Stimulated activated naive B cell treated with anti-CD40 and anti-IgM and Interleukin-4, amounts not matched to agents 10 μg/mL and 1 μg/mL and 100 μg/mL, for 72 hours (primary cell): ENCODE results near the gene CFAP92.
A peak's percentile ranks its signal among the peaks of the same experiment; 100 is the strongest.

Source experiments
- ATAC-seq, 2 donors: fragments of 150-1000 bp; cut with Tn5 transposase; replicated peaks; 2 replicates each; pipeline ENCODE4 v1.10.0; 2021; ENCODE audit warnings: moderate library complexity in 1 of 2
- DNase-seq: peaks from one replicate; pipeline ENCODE4 v3.0.0; 2021
- H3K27ac Mint-ChIP-seq: one replicate; pipeline ENCODE4 v1.8.0; 2022; ENCODE audit warnings: mild to moderate bottlenecking, mixed read lengths
- H3K27me3 Mint-ChIP-seq, 2 donors: one replicate each; pipeline ENCODE4 v1.8.0; 2022; ENCODE audit warnings: mixed read lengths in 2 of 2
- H3K36me3 Mint-ChIP-seq, 2 donors: one replicate each; pipeline ENCODE4 v1.8.0; 2022; ENCODE audit warnings: mixed read lengths in 2 of 2, mild to moderate bottlenecking in 1 of 2
- H3K4me1 Mint-ChIP-seq, 2 donors: one replicate each; pipeline ENCODE4 v1.8.0; 2022; ENCODE audit warnings: mixed read lengths in 2 of 2, mild to moderate bottlenecking in 1 of 2
- H3K4me3 Mint-ChIP-seq, 2 donors: one replicate each; pipeline ENCODE4 v1.8.0; 2022; ENCODE audit warnings: mild to moderate bottlenecking in 2 of 2, mixed read lengths in 2 of 2, moderate library complexity in 1 of 2
- H3K9me3 Mint-ChIP-seq, 2 donors: one replicate each; pipeline ENCODE4 v1.8.0; 2022; ENCODE audit warnings: mixed read lengths in 2 of 2, mild to moderate bottlenecking in 1 of 2

CFAP92 gene

DNA sequence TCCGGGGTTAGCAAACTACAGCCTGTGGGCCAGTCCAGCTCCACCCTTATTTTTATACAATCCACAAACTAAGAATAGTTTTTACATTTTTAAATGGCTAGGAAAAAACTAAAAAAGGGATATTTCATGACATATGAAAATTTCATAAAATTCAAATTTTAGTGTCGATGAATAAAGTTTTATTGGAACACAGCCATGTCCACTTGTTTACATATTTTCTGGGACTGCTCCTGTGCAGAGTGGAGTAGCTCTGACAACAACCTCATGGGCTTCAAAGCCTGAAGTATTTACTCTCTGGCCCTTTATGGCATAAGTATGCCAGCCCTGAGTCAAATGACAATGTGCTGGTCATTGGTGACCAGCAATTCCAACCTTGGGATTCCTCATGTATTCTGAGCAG lies 24.4 kb upstream of the CFAP92 start:
- peaks cover 23 to 33% of the 10 kb centered on the region in 2 donors for H3K4me1 Mint-ChIP-seq
- no peak overlapping the region for H3K27ac Mint-ChIP-seq
- no peaks in the 10 kb centered on the region for H3K9me3 Mint-ChIP-seq
- no peak for ATAC-seq
- H3K27me3 Mint-ChIP-seq = no peaks in the 10 kb centered on the region
- H3K4me3 Mint-ChIP-seq = no peak overlapping the region
- DNase-seq = no peak
- no peaks in the 10 kb centered on the region for H3K36me3 Mint-ChIP-seq

DNA sequence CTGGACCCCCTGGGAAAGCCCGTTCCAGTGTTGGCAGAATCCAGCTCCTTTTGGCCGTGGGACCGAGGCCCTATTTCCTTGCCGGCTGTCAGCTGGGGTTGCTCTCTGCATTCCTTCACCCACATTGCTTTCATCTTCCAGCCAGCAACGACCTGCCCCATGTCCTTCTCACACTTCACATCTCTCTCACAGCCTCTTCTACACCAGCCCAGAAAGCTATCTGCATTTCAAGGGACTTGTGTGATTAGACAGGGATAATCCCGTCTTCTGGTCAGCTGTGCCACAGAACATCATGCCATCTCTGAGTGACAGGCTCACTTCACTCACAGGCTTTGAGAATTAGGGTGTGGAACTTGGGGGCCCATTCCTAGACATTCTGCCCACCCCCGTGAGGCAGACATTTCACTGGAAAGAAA lies 23.6 kb upstream of the CFAP92 start:
- no peaks in the 10 kb centered on the region for H3K9me3 Mint-ChIP-seq
- H3K4me3 Mint-ChIP-seq = peak overlapping the region; percentile 2 to 57
- DNase-seq (no peak), ATAC-seq (no peak)
- H3K36me3 Mint-ChIP-seq = no peaks in the 10 kb centered on the region
- H3K4me1 Mint-ChIP-seq = peaks cover 23 to 33% of the 10 kb centered on the region in 2 donors
- peak overlapping the region; percentile 27 for H3K27ac Mint-ChIP-seq
- H3K27me3 Mint-ChIP-seq = no peaks in the 10 kb centered on the region

DNA sequence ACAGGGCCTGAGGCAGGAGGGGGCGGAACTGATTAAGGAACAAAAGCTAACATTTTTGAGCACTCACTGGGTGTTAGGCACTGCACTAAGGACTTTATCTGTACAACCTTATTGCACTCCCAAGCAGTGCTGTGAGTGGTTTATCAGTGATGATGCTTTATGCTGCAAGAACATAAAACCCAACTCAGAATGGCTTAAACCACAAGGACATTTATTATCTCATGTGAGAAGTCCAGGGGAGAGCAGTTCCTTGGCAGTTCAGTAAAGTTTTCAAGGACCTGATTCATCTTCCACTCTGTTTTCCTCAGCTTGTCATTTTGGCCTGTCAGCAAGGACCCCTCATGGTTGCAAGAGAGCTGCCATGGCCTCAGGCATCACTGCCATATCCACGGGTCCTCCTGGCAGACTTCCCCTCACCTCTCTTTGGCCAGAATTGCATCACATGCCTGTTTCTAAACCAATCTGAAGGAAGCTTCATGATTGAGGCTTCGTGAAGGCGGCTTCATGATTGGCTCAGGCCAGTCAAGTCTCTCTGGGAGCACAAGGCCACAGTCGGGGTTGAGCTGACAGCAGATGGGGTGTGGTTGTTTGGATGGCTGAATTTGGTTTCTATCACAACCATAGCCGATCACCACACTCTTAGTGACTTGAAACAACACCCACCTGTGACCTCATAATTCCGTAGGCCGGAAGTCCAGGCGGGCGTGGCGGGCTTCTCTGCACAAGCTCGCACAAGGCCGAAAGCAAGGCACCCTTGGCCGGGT lies 23.0 kb upstream of the CFAP92 start:
- Mint-ChIP-seq H3K27me3 (no peaks in the 10 kb centered on the region), H3K4me1 (peaks cover 23 to 33% of the 10 kb centered on the region in 2 donors), H3K9me3 (no peaks in the 10 kb centered on the region), H3K4me3 (no peak overlapping the region), H3K27ac (peak overlapping the region; percentile 62), H3K36me3 (no peaks in the 10 kb centered on the region)
- DNase-seq (peak; percentile 43), ATAC-seq (peak; percentile 65 to 73)

DNA sequence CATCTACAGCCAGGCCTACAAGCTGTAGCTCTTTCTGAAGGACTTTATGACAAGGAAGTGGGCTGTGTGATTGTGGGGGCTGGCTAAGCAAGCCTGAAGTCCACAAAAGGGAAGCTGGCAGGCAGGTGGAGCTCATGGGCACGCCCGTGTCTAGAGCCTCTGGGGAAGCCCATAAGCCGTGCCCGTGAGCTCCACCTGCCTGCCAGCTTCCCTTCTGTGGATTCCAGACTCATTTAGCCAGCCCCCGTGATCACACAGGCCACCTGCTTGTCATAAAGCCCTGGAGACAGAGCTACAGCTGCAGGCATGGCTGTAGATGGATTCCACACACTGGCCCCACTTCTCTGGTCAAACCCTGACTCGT lies 22.5 kb upstream of the CFAP92 start:
- H3K27me3 Mint-ChIP-seq = no peaks in the 10 kb centered on the region
- H3K4me1 Mint-ChIP-seq = peaks cover 23 to 33% of the 10 kb centered on the region in 2 donors
- no peaks in the 10 kb centered on the region for H3K36me3 Mint-ChIP-seq
- H3K9me3 Mint-ChIP-seq = no peaks in the 10 kb centered on the region
- peak; percentile 87 to 90 for ATAC-seq
- no peak overlapping the region for H3K4me3 Mint-ChIP-seq
- H3K27ac Mint-ChIP-seq = peak overlapping the region; percentile 62
- DNase-seq = peak; percentile 64

DNA sequence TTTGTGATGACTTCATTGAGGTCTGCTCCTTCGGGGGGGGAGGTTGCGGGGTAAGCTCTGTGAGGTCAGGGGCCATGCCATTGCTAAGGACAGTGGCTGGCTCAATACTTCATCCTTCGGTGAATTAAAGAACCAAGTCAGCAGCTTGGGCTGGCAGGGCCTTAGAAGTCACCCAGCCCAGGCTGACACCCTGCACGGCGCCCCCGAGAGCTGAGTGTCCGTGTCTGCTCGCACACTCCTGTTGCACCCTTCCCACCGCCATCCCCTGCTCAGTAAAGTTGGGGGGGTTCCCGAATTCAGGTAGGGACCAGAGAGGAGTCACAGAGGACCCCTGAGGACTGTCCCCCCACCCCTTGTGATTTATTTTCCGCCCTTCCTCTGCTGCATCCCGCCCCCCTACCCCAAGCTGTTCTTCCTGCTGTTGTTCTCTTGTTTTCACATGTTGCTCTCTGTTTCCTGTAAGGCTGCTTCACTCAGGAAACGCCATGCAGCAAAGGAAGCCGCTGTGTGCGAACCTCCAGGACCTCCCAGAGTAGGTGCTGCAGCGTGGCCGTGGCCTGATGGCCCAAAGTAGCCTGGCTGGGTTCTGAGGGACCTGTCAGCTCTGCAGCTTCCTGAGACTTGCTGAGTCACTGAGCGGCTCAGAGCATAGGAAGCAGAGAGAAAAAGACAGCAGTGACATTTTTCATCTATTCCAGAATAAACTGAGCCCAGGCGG lies 21.7 kb upstream of the CFAP92 start:
- ATAC-seq (no peak), DNase-seq (no peak)
- no peaks in the 10 kb centered on the region for H3K27me3 Mint-ChIP-seq
- no peaks in the 10 kb centered on the region for H3K36me3 Mint-ChIP-seq
- H3K9me3 Mint-ChIP-seq = no peaks in the 10 kb centered on the region
- H3K4me3 Mint-ChIP-seq = peak overlapping the region in 1 of 2 donors; percentile 13
- H3K4me1 Mint-ChIP-seq = peaks cover 23 to 33% of the 10 kb centered on the region in 2 donors
- H3K27ac Mint-ChIP-seq = peak overlapping the region; percentile 93

DNA sequence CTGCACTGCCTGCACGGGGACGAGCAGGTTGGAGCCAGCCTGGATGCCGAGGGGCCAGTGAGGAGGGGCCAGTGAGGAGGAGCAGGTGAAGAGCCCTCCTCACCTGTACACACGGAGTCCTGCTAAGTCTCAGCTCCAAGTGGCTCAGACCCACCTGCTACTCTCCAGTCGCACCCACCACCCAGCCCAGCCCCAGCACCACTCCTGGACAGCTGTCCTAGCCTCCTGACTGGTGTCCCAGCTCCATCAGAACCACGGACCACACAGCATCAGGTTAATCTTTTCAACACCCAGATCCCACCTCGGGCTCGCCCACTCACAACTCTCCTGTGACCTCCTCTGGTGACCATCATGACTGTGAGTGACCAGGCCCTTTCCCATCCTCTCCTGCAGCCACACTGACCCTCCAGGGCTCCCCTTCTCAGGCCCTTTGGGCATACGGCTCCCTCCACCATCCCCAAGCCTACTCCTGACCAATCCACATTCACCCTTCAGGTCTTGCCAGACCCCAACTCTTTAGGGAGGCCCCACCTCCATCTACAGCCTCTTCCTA lies 21.0 kb upstream of the CFAP92 start:
- Mint-ChIP-seq H3K4me3 (no peak overlapping the region), H3K36me3 (no peaks in the 10 kb centered on the region), H3K27me3 (no peaks in the 10 kb centered on the region), H3K9me3 (no peaks in the 10 kb centered on the region), H3K4me1 (peaks cover 23 to 33% of the 10 kb centered on the region in 2 donors), H3K27ac (peak overlapping the region; percentile 1)
- DNase-seq (no peak), ATAC-seq (no peak)

DNA sequence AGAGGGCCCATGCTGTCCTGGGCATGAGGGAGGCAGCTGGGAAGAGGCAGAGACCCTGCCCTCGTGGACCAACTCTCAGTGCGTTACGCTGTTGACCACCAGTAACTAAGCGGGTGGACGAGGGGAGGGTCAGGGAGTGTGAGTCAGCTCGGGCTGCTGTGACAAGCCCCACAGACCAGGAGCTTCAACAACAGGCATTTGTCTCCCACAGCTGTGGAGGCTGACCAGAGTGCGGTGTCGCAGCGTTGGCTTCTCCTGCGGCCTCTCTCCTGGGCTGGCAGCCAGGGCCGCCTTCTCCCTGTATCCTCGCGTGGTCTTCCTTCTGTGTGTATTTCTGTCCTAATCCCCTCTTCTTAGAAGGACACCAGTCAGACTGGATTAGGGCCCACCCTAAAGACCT lies 20.3 kb upstream of the CFAP92 start:
- no peaks in the 10 kb centered on the region for H3K27me3 Mint-ChIP-seq
- ATAC-seq (no peak), DNase-seq (no peak)
- peaks cover 23 to 33% of the 10 kb centered on the region in 2 donors for H3K4me1 Mint-ChIP-seq
- H3K4me3 Mint-ChIP-seq = no peak overlapping the region
- H3K27ac Mint-ChIP-seq = no peak overlapping the region
- no peaks in the 10 kb centered on the region for H3K36me3 Mint-ChIP-seq
- no peaks in the 10 kb centered on the region for H3K9me3 Mint-ChIP-seq

DNA sequence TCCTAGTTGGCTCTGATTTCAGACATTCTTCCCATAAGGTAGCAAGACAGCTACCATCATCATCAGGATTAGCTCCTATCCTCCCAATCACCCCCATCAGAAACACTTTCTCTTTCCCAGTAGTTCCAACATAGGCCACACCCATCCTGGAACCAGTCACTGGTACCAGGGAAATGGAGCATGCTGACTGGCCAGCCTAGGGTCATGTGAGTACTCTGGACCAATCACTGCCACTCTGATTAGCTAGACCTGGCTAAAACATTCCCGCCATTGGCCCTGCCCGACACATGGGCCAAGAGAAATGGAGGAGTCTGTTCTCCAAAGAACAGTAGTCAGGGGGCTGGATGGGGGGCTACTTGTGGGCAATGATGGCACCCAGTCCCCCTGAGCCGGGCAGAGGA lies 19.6 kb upstream of the CFAP92 start:
- no peaks in the 10 kb centered on the region for H3K27me3 Mint-ChIP-seq
- no peaks in the 10 kb centered on the region for H3K9me3 Mint-ChIP-seq
- no peak overlapping the region for H3K27ac Mint-ChIP-seq
- H3K4me1 Mint-ChIP-seq = peaks cover 19 to 33% of the 10 kb centered on the region in 2 donors
- no peaks in the 10 kb centered on the region for H3K36me3 Mint-ChIP-seq
- DNase-seq = no peak
- no peak overlapping the region for H3K4me3 Mint-ChIP-seq
- no peak for ATAC-seq

DNA sequence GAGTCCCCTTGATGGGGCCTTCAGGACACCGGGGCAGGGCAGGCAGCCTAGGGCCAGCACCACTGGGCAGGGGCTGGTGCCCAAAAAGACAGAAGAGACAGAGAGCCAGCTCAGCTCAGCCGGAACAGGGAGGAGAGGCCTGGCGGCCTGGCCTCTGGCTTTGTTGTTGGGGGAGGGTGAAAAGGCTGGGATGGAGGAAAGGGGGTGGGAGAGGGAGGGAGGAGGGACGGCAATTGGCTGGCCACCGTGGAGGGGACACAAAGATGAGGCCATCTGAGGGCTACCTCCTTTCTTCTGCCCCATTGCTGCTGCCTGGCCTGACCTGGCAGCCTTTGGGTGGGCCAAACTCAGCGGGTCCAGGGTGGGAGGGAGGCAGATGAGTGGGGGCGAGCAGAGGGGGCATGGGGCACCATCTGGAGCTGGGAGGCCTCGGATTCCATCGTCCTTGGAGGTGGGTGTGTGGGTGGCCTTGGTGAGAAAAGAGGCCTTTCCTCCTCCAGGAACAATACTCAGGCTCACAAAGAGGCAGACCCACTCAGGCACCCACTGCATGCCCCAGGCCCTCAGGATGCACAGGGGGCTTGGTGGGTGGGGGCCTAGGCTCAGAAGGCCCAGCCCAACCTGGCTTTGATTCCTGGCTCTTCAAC lies 16.6 kb upstream of the CFAP92 start:
- no peaks in the 10 kb centered on the region for H3K9me3 Mint-ChIP-seq
- no peaks in the 10 kb centered on the region for H3K36me3 Mint-ChIP-seq
- H3K4me1 Mint-ChIP-seq = peaks cover under 1 to 9% of the 10 kb centered on the region in 2 donors
- H3K4me3 Mint-ChIP-seq = no peak overlapping the region
- ATAC-seq = no peak
- H3K27ac Mint-ChIP-seq = no peak overlapping the region
- DNase-seq = no peak
- peaks cover 0 to under 1% of the 10 kb centered on the region in 2 donors for H3K27me3 Mint-ChIP-seq

DNA sequence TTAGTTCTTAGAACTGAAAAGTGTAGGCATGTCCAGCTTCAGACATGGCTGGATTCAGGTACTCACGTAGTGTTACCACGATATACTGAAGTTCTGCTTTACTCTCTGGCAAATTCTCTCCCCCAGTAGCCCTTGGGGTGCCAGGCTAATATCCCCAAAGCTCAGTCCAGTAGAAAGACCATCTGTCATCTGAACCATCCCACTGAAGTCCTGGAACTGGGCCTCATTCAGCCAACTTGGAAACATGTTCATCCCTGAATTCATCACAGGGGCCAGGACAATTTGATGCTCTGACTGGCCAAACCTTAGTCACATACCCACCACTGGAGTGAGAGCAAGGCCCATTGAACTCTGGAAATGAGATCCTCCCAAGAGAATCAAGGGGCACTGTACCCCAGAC lies 15.4 kb upstream of the CFAP92 start:
- Mint-ChIP-seq H3K27ac (no peak overlapping the region), H3K9me3 (no peaks in the 10 kb centered on the region), H3K27me3 (peaks cover 11 to 12% of the 10 kb centered on the region in 2 donors), H3K4me3 (no peak overlapping the region), H3K4me1 (peaks cover 0 to 5% of the 10 kb centered on the region in 2 donors), H3K36me3 (no peaks in the 10 kb centered on the region)
- ATAC-seq (no peak), DNase-seq (no peak)

DNA sequence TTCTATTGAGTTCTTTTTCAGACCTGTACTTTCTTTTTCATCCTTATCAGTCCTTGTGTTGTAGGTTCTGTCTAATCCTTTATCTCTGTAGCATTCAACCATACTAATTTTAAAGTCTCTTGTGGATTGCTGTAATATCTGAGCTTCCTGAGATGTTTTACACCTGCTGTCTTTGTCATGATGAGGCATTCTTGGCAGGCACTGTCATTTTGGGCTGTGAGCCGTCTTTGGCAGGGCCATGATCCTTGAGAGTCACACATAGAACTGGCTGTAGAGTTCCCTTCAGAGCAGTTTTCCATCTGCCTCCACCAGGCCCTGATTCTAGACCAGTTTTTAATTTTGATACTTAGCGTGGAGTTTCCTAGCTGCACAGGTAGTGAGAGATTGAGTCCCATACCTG lies 13.9 kb upstream of the CFAP92 start:
- Mint-ChIP-seq H3K4me3 (no peak overlapping the region), H3K36me3 (peaks cover 0 to 3% of the 10 kb centered on the region in 2 donors), H3K27me3 (peaks cover 23 to 26% of the 10 kb centered on the region in 2 donors), H3K4me1 (peaks cover 8 to 13% of the 10 kb centered on the region in 2 donors), H3K9me3 (no peaks in the 10 kb centered on the region), H3K27ac (no peak overlapping the region)
- ATAC-seq (no peak), DNase-seq (no peak)

DNA sequence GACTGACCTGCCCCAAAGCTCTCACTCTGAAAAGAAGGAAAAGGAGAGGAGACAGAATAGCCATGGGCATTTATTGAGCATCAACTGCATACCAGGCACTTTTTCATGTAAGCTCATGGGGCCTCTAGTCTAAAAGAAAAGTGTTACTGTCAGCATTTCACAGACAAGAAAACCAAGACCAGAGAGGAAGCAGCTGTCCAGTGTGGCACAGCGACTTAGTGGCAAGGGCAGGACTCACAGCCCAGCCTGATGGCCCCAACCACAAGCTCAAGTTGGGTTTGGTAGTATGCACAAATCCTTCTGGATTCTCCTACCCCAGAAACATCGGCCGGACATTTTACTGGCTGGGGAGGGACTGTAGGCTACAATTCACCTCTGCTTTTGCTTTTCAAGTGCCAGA lies 13.0 kb upstream of the CFAP92 start:
- Mint-ChIP-seq H3K27me3 (peaks cover 31 to 36% of the 10 kb centered on the region in 2 donors), H3K9me3 (no peaks in the 10 kb centered on the region), H3K4me1 (peaks cover 17 to 20% of the 10 kb centered on the region in 2 donors), H3K27ac (no peak overlapping the region), H3K36me3 (peaks cover 0 to 6% of the 10 kb centered on the region in 2 donors), H3K4me3 (no peak overlapping the region)
- DNase-seq (no peak), ATAC-seq (no peak)

DNA sequence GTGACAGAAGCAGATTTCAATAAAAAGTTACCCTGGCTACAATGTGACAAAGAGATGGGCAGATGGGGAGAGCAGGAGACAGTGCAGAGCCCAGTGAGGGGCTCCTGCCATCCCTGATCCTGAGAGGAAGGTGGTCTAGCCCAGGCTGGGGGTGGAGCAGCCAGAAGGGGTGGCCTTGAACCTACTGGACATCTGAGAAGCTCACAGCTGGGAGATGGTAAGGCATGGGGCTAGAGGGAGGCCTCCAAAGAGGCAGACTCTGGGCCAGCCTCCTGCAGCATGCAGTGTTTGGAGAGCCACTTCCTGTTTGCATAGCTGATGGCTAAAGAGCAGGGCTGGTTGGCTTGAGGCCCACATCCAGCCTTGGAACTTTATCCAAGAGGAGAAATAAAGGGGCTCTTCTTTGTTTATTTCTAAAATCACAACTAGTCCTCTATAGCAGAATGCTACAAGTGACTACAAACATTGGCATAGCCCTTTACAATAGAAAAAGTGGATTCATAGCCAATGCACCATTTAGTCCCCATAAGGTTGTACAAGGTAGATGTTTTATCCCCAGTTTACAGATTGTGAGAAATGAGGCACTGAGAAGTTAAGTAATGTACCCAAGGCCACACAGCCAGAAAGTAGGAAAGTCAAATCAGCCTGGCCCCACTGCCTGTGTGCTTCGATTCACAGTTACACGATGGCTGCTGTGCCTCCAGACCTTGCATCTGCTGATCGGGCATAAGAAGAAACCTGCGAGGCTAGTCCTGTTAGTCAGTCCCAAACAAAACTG lies 11.8 kb upstream of the CFAP92 start:
- no peak overlapping the region for H3K27ac Mint-ChIP-seq
- H3K9me3 Mint-ChIP-seq = no peaks in the 10 kb centered on the region
- DNase-seq (no peak), ATAC-seq (no peak)
- H3K36me3 Mint-ChIP-seq = peaks cover 0 to 6% of the 10 kb centered on the region in 2 donors
- no peak overlapping the region for H3K4me3 Mint-ChIP-seq
- peaks cover 20 to 22% of the 10 kb centered on the region in 2 donors for H3K4me1 Mint-ChIP-seq
- H3K27me3 Mint-ChIP-seq = peaks cover 35 to 40% of the 10 kb centered on the region in 2 donors
